Measurements from ENCODE around the gene SAP25.
"Not testable (repeated sequence)": the region's sequence is repeated elsewhere in the genome, so short reads cannot be mapped to it uniquely, and the experiment has no call there.

Gene SAP25

GRCh38 chr7:100532165-100533022, 41.3 kb downstream of the SAP25 start:
- DNase-seq (ENCODE audit: low read depth in 2 of 2): no peak
- no peak for TF ChIP-seq CTCF (IDR thresholded peaks at IDR 0.05; ENCODE audit: low read depth, low read length)
- no peak overlapping the region for H3K4me3 ChIP-seq (replicated peaks in 1 of 2; ENCODE audit: low read depth in 2 of 2, low read length in 2 of 2)

- not testable (repeated sequence) for H3K4me3 ChIP-seq (replicated peaks in 1 of 2; ENCODE audit: low read depth in 2 of 2, low read length in 2 of 2); DNase-seq (ENCODE audit: low read depth in 2 of 2)
These were observed 45.4 kb downstream of the SAP25 start for GRCh38 chr7:100528108-100528866.

- DNase-seq (ENCODE audit: low read depth in 2 of 2); H3K4me3 ChIP-seq (replicated peaks in 1 of 2; ENCODE audit: low read depth in 2 of 2, low read length in 2 of 2): not testable (repeated sequence)
These were observed 50.5 kb downstream of the SAP25 start for GRCh38 chr7:100523192-100523591.

Measured in cardiac fibroblast (primary cell).